ENCODE data around the gene TK2.

DNA sequence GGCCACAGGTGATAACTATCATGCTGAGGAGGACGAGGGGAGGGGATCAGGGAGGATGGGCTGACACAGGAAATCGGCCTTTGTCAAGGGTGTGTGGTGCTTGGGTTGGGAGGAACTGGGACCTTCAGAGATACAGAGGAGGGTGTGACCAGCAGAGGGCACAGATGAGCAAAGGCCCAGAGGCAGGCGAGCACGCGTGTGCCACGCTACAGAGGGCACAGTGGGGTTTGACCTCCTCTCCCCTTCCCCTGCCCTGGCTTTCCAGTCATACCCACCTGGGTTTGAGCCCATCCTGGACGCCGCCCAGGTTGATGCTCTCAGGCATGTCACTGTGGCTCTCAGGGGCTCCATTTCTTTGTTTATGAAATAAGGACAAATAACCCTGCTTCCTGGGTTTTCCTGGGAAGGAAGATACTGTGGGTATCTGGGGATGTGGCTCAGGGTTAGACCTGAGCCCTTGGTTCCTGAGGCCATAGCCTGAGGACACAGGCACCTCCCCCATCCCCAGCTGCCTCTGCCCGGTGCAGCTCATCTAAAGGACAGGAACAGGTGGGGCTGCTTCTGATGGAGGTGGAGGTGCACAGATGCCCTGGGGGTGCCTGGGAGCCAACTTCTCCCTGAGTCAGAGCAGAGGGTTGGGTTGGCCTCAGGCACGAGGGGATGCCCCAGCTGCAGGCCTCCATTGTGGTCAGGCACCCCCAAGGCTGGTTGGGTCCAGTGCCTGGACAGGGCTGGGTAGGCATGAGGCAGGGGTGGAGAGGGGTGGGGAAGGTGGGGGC is 71.0 kb downstream of the TK2 start:
- TF ChIP-seq, protein P1, sequence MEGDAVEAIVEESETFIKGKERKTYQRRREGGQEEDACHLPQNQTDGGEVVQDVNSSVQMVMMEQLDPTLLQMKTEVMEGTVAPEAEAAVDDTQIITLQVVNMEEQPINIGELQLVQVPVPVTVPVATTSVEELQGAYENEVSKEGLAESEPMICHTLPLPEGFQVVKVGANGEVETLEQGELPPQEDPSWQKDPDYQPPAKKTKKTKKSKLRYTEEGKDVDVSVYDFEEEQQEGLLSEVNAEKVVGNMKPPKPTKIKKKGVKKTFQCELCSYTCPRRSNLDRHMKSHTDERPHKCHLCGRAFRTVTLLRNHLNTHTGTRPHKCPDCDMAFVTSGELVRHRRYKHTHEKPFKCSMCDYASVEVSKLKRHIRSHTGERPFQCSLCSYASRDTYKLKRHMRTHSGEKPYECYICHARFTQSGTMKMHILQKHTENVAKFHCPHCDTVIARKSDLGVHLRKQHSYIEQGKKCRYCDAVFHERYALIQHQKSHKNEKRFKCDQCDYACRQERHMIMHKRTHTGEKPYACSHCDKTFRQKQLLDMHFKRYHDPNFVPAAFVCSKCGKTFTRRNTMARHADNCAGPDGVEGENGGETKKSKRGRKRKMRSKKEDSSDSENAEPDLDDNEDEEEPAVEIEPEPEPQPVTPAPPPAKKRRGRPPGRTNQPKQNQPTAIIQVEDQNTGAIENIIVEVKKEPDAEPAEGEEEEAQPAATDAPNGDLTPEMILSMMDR (IDR thresholded peaks at IDR 0.05; ENCODE audit: low read depth, low read length, poor library complexity, severe bottlenecking): peak; percentile 91
- TF ChIP-seq EZH2phosphoT487 (IDR thresholded peaks at IDR 0.05; ENCODE audit: borderline replicate concordance, low read length): no peak

Data from DOHH2 (cell line).